ENCODE data around the gene OTOG.

OTOG gene

GRCh38 chr11:17637901-17638300 is 90.8 kb downstream of the OTOG start:
- no peak for DNase-seq

GRCh38 chr11:17638311-17638710 is 91.3 kb downstream of the OTOG start:
- no peak for DNase-seq

GRCh38 chr11:17639091-17639490 is 92.0 kb downstream of the OTOG start:
- DNase-seq: no peak

- DNase-seq: no peak
Observed at GRCh38 chr11:17639781-17640180, 92.7 kb downstream of the OTOG start.

GRCh38 chr11:17640493-17641164 is 93.6 kb downstream of the OTOG start:
- no peak for DNase-seq

- DNase-seq: no peak
Observed at GRCh38 chr11:17641792-17642350, 94.8 kb downstream of the OTOG start.

GRCh38 chr11:17642370-17642769 is 95.3 kb downstream of the OTOG start:
- DNase-seq: no peak

GRCh38 chr11:17642980-17643379 is 95.9 kb downstream of the OTOG start:
- no peak for DNase-seq

- DNase-seq: no peak
Observed at GRCh38 chr11:17643506-17644405, 96.7 kb downstream of the OTOG start.

- no peak for DNase-seq
Observed at GRCh38 chr11:17645190-17645970, 98.3 kb downstream of the OTOG start.

GRCh38 chr11:17646451-17647145 is 99.5 kb downstream of the OTOG start:
- DNase-seq: no peak

GRCh38 chr11:17648528-17648927 is 101.5 kb downstream of the OTOG start:
- DNase-seq: no peak

- no peak for DNase-seq
Observed at GRCh38 chr11:17649261-17649660, 102.2 kb downstream of the OTOG start.

- no peak for DNase-seq
Observed at GRCh38 chr11:17649696-17650095, 102.6 kb downstream of the OTOG start.

GRCh38 chr11:17650127-17650911 is 103.3 kb downstream of the OTOG start:
- no peak for DNase-seq

- DNase-seq: no peak
Observed at GRCh38 chr11:17651061-17651460, 104.0 kb downstream of the OTOG start.

- no peak for DNase-seq
Observed at GRCh38 chr11:17651681-17652080, 104.6 kb downstream of the OTOG start.

- no peak for DNase-seq
Observed at GRCh38 chr11:17652556-17652955, 105.5 kb downstream of the OTOG start.

- DNase-seq: no peak
Observed at GRCh38 chr11:17653611-17654010, 106.6 kb downstream of the OTOG start.

- DNase-seq: no peak
Observed at GRCh38 chr11:17655682-17656081, 108.6 kb downstream of the OTOG start.

GRCh38 chr11:17658211-17658610 is 111.2 kb downstream of the OTOG start:
- no peak for DNase-seq

GRCh38 chr11:17668166-17668565 is 121.1 kb downstream of the OTOG start:
- DNase-seq: no peak
